Liver (tissue), 3 donors: ENCODE data around the gene KAT2A.

Source experiments
- EGR1 ChIP-seq, 2 donors: IDR thresholded peaks; 2 replicates each; pipeline ENCODE4 v1.6.1; 2016 to 2018; ENCODE audit warnings: antibody characterized with exemption in 2 of 2, low read depth in 2 of 2
- NR2F2 ChIP-seq: IDR thresholded peaks from 2 replicates; pipeline ENCODE4 v1.6.1; 2016; ENCODE audit warnings: antibody characterized with exemption
- SP1 ChIP-seq: IDR thresholded peaks from 2 replicates; pipeline ENCODE4 v1.6.1; 2018; ENCODE audit warnings: antibody characterized with exemption, mild to moderate bottlenecking
- TF ChIP-seq, protein P1 (sequence below): fragments of 150-350 bp; IDR thresholded peaks from 2 replicates; pipeline ENCODE4 v1.5.1; 2017; ENCODE audit warnings: improper control_type of control experiment, low read depth, low read length; ENCODE audit not compliant: missing input control
- TF ChIP-seq, protein P2 (sequence below): IDR thresholded peaks from 2 replicates; pipeline ENCODE4 v1.6.1; 2016; ENCODE audit warnings: antibody characterized with exemption, mild to moderate bottlenecking
- donor health status: healthy.
- donor health status: healthy.

DNA sequence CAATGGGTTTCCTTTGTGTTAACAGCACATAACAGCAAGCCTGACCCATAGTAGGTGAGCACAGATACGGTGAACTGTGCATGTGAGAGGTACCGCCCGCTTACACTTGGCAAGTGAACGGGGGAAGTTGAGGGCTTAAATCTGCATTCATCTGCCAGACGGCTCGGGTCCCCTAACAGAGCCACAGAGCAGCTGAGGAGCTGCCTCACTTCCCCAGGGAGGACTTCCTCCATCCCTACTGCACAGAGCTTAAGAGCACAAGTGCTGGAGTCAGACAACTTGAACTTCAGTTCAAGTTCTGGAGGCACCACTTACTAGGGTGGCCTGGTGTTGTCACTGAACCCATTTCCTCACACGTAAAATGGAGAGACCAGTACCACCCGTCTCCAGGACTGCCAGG, 20.2 kb upstream of the KAT2A start:
- TF ChIP-seq, protein P1, sequence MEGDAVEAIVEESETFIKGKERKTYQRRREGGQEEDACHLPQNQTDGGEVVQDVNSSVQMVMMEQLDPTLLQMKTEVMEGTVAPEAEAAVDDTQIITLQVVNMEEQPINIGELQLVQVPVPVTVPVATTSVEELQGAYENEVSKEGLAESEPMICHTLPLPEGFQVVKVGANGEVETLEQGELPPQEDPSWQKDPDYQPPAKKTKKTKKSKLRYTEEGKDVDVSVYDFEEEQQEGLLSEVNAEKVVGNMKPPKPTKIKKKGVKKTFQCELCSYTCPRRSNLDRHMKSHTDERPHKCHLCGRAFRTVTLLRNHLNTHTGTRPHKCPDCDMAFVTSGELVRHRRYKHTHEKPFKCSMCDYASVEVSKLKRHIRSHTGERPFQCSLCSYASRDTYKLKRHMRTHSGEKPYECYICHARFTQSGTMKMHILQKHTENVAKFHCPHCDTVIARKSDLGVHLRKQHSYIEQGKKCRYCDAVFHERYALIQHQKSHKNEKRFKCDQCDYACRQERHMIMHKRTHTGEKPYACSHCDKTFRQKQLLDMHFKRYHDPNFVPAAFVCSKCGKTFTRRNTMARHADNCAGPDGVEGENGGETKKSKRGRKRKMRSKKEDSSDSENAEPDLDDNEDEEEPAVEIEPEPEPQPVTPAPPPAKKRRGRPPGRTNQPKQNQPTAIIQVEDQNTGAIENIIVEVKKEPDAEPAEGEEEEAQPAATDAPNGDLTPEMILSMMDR, result no peak
- TF ChIP-seq EGR1 (IDR thresholded peaks at IDR 0.05; ENCODE audit: low read depth in 2 of 2), result no peak
- TF ChIP-seq, protein P2, sequence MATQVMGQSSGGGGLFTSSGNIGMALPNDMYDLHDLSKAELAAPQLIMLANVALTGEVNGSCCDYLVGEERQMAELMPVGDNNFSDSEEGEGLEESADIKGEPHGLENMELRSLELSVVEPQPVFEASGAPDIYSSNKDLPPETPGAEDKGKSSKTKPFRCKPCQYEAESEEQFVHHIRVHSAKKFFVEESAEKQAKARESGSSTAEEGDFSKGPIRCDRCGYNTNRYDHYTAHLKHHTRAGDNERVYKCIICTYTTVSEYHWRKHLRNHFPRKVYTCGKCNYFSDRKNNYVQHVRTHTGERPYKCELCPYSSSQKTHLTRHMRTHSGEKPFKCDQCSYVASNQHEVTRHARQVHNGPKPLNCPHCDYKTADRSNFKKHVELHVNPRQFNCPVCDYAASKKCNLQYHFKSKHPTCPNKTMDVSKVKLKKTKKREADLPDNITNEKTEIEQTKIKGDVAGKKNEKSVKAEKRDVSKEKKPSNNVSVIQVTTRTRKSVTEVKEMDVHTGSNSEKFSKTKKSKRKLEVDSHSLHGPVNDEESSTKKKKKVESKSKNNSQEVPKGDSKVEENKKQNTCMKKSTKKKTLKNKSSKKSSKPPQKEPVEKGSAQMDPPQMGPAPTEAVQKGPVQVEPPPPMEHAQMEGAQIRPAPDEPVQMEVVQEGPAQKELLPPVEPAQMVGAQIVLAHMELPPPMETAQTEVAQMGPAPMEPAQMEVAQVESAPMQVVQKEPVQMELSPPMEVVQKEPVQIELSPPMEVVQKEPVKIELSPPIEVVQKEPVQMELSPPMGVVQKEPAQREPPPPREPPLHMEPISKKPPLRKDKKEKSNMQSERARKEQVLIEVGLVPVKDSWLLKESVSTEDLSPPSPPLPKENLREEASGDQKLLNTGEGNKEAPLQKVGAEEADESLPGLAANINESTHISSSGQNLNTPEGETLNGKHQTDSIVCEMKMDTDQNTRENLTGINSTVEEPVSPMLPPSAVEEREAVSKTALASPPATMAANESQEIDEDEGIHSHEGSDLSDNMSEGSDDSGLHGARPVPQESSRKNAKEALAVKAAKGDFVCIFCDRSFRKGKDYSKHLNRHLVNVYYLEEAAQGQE, result no peak
- TF ChIP-seq SP1, result no peak
- TF ChIP-seq NR2F2, result no peak
